GM23248 (cell line): ENCODE measurements around the gene COL10A1.

ENCODE experiments used
- EZH2 ChIP-seq: fragments of 200-600 bp; sonication (generic); IDR thresholded peaks from 2 replicates; pipeline ENCODE4 v1.6.1; 2018; ENCODE audit warnings: antibody characterized with exemption, mild to moderate bottlenecking; ENCODE audit not compliant: insufficient read depth, poor library complexity, severe bottlenecking
- EZH2phosphoT487 ChIP-seq: fragments of 200-600 bp; sonication (generic); IDR thresholded peaks from 2 replicates; pipeline ENCODE4 v1.6.1; 2018; ENCODE audit warnings: antibody characterized with exemption, moderate library complexity, mild to moderate bottlenecking, low read depth; ENCODE audit not compliant: insufficient read depth

DNA sequence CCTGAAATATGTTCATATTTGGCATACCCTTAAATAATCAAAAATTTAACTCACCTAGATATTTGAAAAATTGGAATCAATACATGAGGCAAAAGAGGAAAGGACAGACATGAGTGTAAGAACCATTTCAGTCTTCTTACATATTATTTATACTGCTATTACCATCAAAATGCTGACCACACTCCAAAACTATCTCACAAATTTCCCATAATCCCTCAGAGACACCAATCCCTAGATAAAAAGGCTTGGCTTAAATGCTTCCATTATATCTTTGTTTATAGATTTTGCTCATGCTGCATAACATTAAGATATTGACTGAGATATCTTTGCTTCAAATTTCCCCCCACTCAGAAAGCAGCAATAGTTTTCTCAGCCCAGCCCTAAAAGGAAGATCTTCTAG, 37.0 kb downstream of the COL10A1 start:
- TF ChIP-seq EZH2 (no peak), EZH2phosphoT487 (no peak)
